ENCODE results near the gene CTPS2.

The CTPS2 gene

DNA sequence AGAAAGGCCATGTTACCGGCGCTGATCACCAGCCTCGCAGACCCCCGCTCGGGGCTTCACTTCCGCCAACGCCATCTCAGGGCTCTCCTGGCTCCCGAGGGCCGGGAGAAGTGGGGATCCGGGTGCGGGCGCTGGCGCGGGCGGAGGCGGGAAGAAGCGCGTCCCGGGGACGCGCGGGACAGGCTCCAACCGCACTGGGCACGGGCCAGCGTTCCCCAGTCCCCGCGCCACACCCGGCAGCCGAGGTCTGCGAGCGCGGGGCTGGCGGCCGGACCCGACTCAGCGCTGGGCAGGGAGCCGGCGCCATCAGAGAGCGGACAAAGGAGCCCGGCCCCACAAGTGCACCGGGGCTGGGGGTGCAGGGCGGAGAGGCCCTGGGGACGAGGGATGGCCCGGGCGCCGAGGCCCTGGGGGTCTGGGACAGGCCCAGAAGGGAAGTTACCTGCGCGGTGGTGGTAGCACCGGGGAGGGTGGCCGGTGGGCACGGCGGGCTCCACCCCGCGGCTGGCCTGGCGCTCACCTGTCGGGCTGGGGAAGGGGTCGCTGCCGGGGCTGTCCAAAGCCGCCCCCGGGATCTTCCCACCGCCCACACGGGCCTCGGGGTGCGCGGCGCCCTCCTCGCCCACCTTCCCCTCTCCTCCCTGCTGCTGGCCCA lies 449 bp downstream of the CTPS2 start:
- DNase-seq = peak; percentile 16

DNA sequence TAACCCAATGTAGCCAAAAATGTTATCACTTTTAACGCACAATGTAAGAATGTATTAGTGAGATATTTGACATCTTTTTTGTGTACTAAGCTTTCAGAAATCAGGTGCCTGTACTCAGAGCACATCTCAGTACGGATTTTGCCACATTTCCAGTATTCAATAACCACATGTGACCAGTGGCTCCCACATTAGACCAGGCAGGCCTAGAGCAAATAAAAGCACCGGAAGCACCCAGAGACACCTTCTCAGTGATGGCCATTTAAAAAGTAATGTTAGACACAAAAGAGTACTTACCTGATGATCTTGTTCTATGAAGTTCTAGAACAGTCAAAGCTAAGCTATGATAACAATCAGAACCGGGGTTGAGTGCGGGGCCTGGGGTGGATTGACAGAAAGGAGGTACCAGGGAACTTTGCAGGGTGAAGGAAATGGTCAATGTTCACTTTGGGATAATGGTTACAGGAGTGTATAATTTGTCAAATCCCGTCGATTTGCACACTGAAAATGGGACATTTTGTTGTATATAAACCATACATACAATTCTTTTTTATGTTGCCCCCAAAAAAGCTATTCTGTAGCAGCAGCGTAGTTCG lies 1.2 kb downstream of the CTPS2 start:
- no peak for DNase-seq

DNA sequence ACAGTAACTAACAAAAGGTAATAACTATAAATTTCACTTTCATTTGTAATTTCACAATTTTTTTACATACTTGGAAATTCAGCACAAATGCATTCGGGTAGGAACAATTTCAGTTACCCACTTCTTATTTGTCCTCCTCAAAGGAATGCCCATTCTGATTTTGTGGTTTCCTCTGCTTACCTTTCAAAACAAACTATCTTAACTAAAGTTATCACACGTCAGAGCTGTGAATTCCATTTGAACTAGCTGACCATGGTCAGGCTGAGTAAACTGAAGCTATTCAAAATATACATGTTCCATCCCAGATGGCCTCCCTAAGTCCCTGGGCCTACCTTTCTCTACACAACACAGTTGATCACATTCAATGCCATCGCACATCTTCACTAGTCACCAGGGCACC lies 4.5 kb downstream of the CTPS2 start:
- no peak for DNase-seq

DNA sequence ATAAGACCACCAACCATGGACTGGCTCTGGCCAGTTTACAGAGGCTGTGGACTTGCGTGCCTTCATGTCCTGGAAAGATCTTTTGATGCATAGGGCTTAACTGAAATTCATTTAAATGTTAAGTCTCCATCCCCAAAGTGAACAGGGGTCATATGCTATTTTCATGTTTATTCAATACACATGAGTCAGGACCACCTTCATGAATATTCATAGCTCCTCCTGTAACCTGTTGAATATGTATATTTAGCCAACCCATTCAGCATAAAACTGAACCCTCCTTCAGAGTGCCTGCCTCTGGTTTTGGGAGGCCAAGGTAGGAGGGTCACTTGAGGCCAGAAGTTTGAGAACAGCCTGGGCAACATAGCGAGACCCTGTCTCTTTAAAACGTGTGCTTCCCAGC lies 7.1 kb downstream of the CTPS2 start:
- DNase-seq = no peak

DNA sequence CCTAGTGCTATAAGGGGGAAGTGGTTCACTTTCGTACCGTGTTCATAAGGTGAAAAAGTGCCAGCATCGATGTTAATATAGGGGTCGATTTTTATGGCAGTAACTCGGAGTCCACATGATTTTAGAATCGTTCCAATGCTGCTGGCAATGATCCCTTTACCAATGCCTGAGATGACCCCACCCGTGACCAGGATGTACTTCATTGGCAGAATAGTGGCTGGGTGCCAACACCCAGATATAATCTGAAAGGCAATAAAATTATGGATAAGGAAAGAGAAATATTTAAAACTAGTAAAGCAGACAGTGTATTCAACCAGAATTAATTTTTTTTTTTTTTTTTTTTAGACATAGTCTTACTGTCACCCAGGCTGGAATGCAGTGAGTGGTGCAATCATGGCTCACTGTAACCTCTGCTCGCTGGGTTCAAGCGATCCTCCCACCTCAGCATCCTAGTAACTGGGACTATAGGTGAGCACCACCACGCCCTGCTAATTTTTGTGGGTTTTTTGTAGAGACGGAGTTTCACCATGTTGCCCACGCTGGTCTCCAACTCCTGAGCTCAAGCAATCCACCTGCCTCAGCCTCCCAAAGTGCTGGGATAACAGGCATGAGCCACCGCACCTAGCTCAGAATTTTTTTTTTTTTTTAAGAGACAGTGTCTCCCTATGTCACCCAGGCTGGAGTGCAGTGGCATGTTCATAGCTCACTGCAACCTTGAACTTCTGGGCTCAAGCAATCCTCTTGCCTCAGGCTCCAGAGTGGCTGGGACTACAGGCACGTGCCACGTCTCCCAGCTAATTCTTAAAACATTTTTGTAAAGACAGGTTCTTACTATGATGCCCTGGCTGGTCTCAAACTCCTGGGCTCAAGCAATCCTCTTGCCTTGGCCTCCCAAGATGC lies 9.5 kb downstream of the CTPS2 start:
- DNase-seq = no peak

DNA sequence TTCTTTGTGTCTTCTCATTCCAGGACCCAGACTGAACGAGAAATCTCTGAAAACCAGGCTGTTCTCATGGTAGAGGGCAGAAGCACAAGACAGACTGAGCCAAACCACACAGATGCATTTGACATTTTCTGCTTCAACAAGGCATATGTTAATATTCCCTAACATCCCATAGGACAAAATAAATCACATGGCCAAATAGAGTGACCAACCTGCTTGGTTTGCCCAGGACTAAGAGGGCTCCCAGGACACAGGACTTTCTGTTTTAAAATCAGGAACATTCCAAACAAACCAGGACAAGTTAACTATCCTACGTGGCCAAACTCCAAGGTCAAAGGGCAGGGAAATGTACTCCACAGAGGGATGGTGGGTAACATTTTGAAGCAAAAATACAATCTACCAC lies 11.7 kb downstream of the CTPS2 start:
- DNase-seq = no peak

DNA sequence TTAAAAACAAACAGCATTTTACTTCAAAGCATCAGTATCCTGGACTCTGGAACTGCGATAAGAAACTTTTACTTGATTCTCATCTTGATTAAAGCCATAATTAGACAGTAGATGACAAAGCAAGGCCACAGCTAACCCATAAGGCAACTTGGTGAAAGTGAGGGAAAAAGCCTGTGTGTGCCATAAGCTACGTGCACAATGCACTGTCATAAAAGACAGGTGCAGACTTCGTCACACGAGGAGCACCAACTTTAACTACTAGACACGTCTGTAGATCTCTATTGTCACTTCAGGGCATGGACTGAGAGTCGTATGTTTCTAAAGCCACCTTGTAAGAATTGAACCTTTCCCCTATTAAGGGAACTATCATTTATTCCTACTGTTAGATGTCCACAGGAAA lies 13.1 kb downstream of the CTPS2 start:
- no peak for DNase-seq

DNA sequence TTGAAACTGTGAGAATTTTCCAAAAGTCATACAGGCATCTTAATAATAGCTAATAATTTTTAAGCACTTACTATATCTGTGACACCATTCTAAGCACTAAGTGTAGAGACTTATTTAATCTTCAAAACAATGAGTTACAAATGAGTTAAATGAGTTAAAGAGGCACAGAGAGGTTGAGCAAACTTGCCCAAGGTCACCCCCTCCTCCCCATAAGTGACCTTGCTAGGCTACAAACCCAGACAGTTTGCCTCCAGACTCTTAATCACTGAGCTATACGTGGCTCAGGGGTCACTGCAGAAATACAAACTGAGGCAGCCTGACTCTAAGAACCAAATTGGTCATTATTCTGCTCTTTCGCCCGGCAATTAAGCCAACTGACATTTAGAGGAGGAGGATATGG lies 15.5 kb downstream of the CTPS2 start:
- no peak for DNase-seq

DNA sequence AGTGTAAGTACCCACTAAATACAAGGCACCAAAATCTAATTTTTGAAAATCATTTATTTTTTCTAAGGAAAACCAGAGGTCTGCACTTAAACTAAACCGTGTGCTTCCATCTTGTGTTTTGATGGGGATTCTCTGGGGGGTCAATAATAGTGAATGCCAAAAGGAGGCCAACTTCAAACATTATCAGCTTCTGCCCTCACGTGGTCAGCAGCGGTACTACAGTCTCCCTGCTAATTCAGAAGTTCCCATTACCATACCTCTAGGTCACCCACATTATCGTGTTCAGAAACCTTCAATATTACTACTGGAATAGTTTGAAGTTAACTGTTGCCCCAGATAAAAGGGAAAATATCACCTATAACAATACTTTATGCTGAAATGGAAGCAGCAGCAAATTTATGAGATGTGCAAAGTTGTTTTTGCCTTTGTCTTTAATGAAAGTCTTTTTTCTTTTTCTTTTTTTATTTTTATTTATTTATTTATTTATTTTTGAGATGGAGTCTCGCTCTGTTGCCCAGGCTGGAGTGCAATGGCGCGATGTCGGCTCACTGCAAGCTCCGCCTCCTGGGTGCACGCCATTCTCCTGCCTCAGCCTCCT lies 17.3 kb downstream of the CTPS2 start:
- DNase-seq = no peak

DNA sequence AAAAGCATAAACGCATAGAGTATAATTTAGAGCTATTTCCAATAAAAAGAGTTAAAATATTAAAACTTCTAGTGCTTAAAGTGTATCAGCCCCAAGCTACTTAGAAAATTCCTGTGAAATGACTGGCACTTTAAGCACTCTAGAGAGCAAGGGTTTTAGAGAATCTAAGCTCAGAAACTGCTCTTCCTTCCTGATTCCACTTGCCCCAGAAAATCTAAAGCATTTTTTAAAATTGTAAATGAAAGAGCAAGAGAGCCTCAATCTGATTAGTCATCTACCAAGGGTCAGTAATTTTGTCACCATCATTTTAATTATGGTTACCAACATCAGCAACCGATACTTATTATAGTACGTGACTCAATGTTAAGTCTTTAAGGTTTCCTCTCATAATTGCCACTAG lies 25.0 kb downstream of the CTPS2 start:
- DNase-seq = no peak

DNA sequence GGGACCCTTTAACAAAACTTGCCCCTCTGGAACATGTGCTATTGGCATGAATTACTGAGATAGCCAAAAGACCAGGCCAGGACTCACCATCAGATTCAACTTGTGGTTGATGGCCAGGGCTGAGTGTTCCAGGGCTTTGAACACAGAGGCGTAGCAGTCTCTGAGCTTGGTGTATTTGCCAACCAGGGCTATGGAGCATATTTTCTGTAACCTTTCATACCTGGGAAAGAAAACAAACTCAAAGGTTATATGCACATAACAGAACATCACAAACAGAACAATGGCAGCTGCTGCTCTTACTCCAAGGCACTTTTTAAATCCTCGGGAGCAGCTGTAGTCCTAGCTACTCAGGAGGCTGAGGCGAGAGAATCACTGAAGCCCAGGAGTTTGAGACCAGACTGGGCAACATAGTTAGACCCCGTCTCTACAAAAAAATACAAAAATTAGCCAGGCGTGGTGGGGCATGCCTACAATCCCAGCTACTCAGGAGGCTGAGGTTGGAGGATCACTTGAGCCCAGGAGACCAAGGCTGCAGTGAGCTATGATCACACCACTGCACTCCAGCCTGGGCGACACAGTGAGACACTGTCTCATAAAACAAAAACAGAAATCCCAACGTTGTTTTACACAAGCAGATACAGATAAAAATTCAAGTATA lies 29.3 kb downstream of the CTPS2 start:
- DNase-seq = no peak

DNA sequence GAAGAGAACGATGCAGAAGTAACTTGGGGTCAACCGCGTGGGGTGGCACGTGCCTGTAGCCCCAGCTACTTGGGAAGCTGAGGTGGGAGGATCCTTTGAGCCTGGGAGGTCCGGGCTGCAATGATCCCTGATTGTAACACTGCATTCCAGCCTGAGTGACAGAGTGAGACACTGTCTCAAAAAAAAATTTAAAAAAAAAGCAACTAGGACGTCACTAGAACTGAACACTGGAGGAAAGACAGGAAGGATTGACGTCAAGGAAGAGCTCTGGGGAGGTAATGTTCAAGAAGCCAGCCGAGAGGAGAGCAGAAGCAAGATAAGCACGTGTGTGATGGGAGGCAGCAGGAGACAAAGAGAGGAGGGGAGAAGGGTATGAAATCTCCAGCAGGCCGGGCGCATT lies 33.8 kb downstream of the CTPS2 start:
- DNase-seq = no peak

DNA sequence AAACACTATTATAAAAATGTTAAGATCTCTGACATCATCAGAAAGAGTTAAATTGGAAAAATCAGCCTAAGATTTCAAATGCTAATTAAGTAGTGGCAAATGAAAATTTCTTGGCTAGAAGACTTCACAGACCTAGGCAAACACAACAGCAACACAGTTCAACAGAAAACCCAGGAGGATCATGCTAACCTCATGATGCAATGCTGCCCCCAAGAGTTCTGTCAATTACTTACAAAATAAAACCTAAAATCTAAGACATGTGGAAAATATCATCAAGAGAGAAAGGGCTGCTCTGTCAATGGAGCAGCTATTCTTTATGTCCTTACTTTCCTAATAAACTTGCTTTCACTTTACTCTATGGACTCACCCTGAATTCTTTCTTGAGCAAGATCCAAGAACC lies 41.5 kb downstream of the CTPS2 start:
- no peak for DNase-seq

DNA sequence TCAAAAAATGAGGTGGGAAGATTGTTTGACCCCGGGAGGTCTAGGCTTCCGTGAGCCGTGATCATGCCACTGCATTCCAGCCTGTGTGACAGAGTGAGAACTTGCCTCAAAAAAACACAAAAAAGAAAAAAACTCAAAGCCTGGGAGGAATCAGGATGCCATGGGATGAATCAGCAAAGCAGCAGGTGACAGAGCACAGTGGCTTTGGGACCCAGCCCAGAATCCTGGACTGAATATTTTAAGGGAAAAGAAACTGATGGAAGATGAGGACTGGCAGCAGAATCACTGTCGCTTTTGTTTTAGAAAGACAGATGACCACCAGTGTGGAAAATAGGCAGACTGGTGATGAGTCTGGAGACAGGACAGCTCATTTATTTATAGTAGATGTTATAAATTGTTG lies 45.9 kb downstream of the CTPS2 start:
- DNase-seq = no peak

DNA sequence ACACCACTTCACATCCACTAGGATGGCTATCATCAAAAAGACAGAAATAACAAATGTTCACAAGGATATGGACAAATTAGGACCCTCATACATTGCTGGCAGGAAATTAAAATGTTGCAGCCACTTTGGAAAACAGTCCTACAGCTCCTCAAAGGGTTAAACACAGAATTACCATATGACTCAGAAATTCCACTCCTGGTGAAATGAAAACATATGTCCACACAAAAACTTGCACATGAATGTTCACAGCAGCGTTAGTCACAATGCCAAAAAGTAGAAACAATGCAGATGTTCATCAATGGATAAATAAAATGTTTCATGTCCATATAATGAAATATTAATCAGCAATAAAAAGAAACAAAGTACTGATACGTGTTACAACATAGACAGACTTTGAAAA lies 47.4 kb downstream of the CTPS2 start:
- no peak for DNase-seq

DNA sequence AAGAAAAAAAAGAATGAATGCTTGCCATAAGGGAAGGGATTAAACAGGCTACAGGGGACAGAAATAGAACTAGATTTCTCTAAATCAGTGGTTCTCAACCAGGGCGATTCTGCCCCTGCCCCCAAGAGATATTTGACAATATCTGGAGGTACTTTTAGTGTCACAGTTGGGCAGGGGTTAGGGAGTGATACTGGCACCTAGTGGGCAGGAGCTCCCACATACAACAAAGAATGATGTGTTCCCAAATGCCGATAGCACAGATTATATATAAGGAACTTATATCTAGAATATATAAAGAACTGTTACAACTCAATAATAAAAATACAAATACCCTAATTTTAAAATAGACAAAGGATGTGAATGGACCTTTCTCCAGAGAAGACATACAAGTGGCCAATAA lies 47.8 kb downstream of the CTPS2 start:
- DNase-seq = no peak

DNA sequence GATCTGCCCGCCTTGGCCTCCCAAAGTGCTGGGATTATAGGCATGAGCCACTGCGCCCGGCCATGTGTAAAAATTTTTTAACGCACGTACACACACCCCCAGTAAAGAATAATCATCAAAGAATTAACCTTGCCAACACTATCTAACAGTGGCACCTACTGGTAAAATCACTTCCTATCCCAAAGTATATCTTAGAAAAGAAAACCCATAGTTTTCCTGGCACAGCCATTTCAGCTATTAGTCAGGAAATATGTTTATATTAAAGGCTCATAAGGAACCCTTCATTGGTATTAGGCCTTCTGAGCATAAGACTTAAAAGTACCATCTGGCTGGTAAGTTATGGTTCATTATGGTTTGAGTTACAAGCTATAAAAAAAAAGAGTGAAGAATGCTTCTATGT lies 48.4 kb downstream of the CTPS2 start:
- DNase-seq = no peak

DNA sequence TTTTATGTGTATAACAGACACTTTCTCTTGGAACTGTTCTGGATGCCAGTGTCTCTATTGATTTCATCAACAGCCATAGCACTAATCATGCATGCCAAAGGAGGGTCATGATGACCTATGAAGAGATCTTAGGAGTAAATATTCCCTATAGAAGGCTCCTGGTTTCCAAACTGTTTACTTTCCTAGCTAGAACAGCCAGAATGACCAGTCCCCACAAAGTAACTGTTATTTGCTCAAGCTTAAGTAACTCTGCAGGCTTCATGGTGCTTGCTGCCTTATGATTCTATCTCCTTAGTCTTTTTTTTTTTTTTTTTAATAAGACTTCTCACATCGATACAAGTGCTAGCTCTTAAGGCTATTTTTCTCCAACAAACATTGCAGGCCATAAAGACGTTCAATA lies 50.1 kb downstream of the CTPS2 start:
- no peak for DNase-seq

DNA sequence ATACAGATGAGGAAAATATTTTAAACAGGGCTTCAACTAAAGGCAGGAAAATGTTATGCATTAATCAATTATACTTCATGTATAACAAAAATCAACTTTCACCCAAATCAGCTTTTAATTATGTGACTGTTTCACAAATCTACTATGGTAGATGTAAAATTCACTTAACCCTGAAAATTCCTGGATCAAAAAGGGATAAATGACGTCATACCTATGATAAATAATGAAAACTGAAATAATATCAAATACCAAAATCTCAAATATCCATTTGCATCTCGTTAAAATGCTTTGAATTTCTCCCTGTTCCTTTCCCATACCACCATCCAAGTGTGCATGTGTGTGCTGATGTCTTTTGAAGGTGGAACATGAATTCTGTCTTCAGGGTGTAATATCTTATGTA lies 51.0 kb downstream of the CTPS2 start:
- DNase-seq = no peak

DNA sequence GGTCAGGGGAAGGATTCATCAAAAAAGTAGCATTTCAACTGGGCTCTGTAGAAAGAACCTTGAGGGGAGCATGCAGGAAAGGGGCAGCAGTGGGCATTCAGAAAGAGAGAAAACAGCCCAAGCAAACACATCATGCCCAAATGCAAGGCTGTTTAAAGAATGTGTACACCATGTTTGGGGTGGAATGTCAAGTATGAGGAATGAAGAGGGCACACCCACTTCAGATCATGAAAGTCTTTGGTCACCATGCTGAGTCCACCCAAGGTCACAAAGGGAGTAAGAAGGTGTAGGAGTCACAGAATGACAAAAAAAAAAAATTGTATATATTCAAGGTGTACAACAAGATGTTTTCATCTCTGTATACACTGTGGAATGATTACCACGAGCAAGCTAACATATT lies 53.1 kb downstream of the CTPS2 start:
- no peak for DNase-seq

DNA sequence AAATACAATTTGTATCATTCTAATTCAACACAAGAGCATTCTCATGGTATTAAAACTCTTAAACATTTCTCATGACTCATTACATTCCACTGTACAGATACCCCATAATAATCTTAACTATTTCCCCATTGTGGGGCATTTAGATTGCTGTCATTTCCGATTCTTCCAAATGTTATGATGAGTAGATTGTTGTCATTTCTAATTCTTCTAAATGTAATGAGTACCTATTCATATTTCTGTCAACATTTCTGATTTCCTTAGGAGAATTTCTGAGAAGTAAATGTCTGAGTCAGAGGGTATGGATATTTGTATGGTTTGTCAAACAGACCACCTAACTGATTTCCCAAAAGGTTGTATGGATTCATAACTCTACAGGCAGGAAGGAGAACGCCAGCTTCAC lies 54.2 kb downstream of the CTPS2 start:
- DNase-seq = no peak

DNA sequence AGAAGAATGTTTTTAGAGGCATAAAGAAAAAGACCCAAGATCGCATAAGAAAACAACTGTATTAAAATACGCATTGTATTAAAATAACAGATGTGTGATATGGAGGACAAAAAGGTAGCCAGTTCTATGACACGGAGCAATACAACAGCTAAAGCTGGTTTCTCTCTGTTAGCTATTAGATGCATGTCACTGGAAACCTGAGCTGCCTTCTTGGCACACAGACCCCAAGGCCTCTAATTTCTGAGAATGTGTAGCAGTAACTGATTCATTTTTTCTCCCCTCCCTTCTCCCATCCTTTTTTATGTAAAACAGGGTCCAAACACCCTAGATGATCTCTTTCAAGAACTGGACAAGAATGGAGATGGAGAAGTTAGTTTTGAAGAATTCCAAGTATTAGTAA lies 58.4 kb downstream of the CTPS2 start:
- no peak for DNase-seq

DNA sequence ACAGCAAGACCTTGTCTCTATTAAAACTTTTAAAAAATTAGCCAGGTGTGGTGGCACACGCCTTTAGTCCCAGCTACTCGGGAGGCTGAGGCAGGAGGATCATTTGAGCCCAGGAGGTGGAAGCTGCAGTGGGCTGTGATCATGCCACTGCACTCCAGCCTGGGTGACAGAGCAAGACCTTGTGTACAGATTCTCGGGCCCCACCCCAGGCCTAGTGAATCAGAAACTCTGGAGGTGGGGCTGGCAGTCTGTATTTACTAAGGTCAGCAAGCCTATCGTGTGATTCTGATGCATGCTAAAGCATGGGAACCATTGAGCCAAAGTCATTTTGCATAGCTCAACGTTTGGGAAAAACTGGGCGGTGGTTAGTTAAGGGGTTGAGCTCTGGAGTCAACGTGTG lies 59.0 kb downstream of the CTPS2 start:
- DNase-seq = no peak
